HepG2 (cell line): Measurements from ENCODE around the gene PDZD8. TPM values are rescaled to one million over a fixed set of nuclear protein-coding genes. Genes with fewer than 3 reads are reported as not detected.
A peak's percentile ranks its signal among the peaks of the same experiment; 100 is the strongest.

Experiments
- ATAC-seq: fragments of 200-7000 bp; cut with Tn5 transposase; 3 replicates; pipeline ENCODE4 v1.9.1; 2020; ENCODE audit warnings: mild to moderate bottlenecking, moderate library complexity
- BruUV-seq: library from RNA; stranded (reverse); fragments of 400-500 nt; replicated peaks from 2 replicates; lab custom pipeline; 2021; lab: Mats Ljungman, UMichigan
- CTCF ChIA-PET: fragments of 300-600 bp; formaldehyde crosslinking; extraction: SDS; loops from one replicate; lab custom pipeline; 2021; ENCODE audit warnings: low total read pairs, inconsistent platforms, low intra/inter-chr PET ratio; lab: Yijun Ruan, JAX
- POLR2A ChIA-PET: fragments of 350-600 bp; sonication (Branson Sonifier 250); formaldehyde crosslinking; loops from one replicate; lab custom pipeline; 2020; ENCODE audit warnings: antibody characterized with exemption, inconsistent platforms; lab: Yijun Ruan, JAX
- DNase-seq: peaks from one replicate; pipeline ENCODE4 v3.0.0-alpha.2; 2015; ENCODE audit warnings: low spot score
- FAIRE-seq: peaks from 3 replicates; lab custom pipeline; 2011; peaks lifted over from hg19 to GRCh38; lab: Jason Lieb, UNC
- H2AFZ ChIP-seq: one replicate; pipeline ENCODE4 v1.6.1; 2011; ENCODE audit warnings: low read length, inconsistent platforms
- H3K27ac ChIP-seq: fragments of 300-600 bp; 3 replicates; pipeline ENCODE4 v1.8.0; 2011; ENCODE audit warnings: mixed run types, mild to moderate bottlenecking, mixed read lengths, low read length, inconsistent platforms; ENCODE audit not compliant: insufficient read depth; ENCODE audit errors: extremely low read length
- H3K27me3 ChIP-seq, 2 experiments: fragments of 200-600 bp in 1 of 2; 2 replicates in 1 of 2; 3 replicates in 1 of 2; pipeline versions ENCODE4 v1.6.0 to v1.8.0; 2011; ENCODE audit warnings: low read length in 2 of 2, mild to moderate bottlenecking in 2 of 2, moderate library complexity in 2 of 2, inconsistent platforms in 1 of 2; ENCODE audit not compliant: insufficient read depth in 2 of 2, control insufficient read depth in 1 of 2
- H3K36me3 ChIP-seq, 2 experiments: fragments of 200-600 bp in 1 of 2; replicated peaks in 1 of 2; 2 replicates in 1 of 2; 3 replicates in 1 of 2; pipeline versions ENCODE4 v1.5.1 to v1.8.0; 2011; ENCODE audit warnings: low read length in 2 of 2, inconsistent platforms in 1 of 2; ENCODE audit not compliant: insufficient read depth in 2 of 2, control insufficient read depth in 1 of 2
- H3K4me1 ChIP-seq: 2 replicates; pipeline ENCODE4 v1.5.1; 2012; ENCODE audit warnings: low read length, inconsistent platforms; ENCODE audit not compliant: insufficient read depth
- H3K4me2 ChIP-seq: 2 replicates; pipeline ENCODE4 v1.6.0; 2011; ENCODE audit warnings: low read depth, low read length, inconsistent platforms
- H3K4me3 ChIP-seq, 3 experiments: fragments of 200-600 bp in 1 of 3; sonication (generic), shearing (Covaris generic) in 1 of 3; replicated peaks in 1 of 3; 2 replicates each; pipeline ENCODE4 v1.5.1; 2011 to 2016; ENCODE audit warnings: low read length in 3 of 3, inconsistent platforms in 2 of 3, low read depth in 2 of 3, mild to moderate bottlenecking in 2 of 3, control low read depth in 1 of 3, mixed read lengths in 1 of 3; ENCODE audit not compliant: insufficient read depth in 1 of 3
- H3K79me2 ChIP-seq: one replicate; pipeline ENCODE4 v1.6.1; 2011; ENCODE audit warnings: low read length, inconsistent platforms; ENCODE audit not compliant: insufficient read depth
- H3K9ac ChIP-seq: 2 replicates; pipeline ENCODE4 v1.6.0; 2011; ENCODE audit warnings: mild to moderate bottlenecking, low read depth, low read length, inconsistent platforms; ENCODE audit not compliant: insufficient read depth
- H3K9me3 ChIP-seq: 2 replicates; pipeline ENCODE4 v1.5.1; 2012; ENCODE audit warnings: mild to moderate bottlenecking, low read length
- H4K20me1 ChIP-seq: 2 replicates; pipeline ENCODE4 v1.6.0; 2011; ENCODE audit warnings: inconsistent platforms, mild to moderate bottlenecking, low read length, moderate library complexity; ENCODE audit not compliant: insufficient read depth
- KLF15 ChIP-seq: sonication (generic); formaldehyde crosslinking; IDR thresholded peaks from 2 replicates; pipeline ENCODE4 v1.8.1; 2023; ENCODE audit warnings: borderline replicate concordance, mild to moderate bottlenecking, inconsistent platforms, missing genetic modification reagents, mixed read lengths
- U2AF1 ChIP-seq: fragments of 200-400 bp; formaldehyde crosslinking; optimal IDR thresholded peaks from 2 replicates; pipeline ENCODE3; 2017; ENCODE audit warnings: mild to moderate bottlenecking, low read depth, low read length
- ZNF280B ChIP-seq: sonication (generic); formaldehyde crosslinking; IDR thresholded peaks from 2 replicates; pipeline ENCODE4 v1.5.0; 2020; ENCODE audit warnings: missing genetic modification reagents, mild to moderate bottlenecking, borderline replicate concordance
- ZNF468 ChIP-seq: sonication (generic); formaldehyde crosslinking; IDR thresholded peaks from 2 replicates; pipeline ENCODE4 v1.8.0; 2022; ENCODE audit warnings: mild to moderate bottlenecking, moderate library complexity, missing genetic modification reagents
- WGBS: methylation state at CpG from one replicate; pipeline ENCODE4 v1.1.6; 2017; ENCODE audit warnings: low lambda C conversion rate; 5-methylcytosine and 5-hydroxymethylcytosine counted together
- in situ Hi-C: cut with HindIII; loops from 2 replicates; pipeline ENCODE4 v1.10.0; 2017; ENCODE audit warnings: low pct_unique_long_range_greater_than_20kb; ENCODE audit not compliant: extremely low pct_ligation_motif_present
- intact Hi-C: fragments of 100-400 bp; cut with micrococcal nuclease; formaldehyde crosslinking; loops from one replicate; pipeline ENCODE4 v1.10.0; 2022; ENCODE audit not compliant: unreplicated experiment
- polyA plus RNA-seq, 8 experiments: library from polyadenylated mRNA; depleted of rRNA in 3 of 8; stranded (reverse) in 7 of 8; unstranded in 1 of 8; fragments of >200 nt; fragmentation: Illumina TruSeq in 4 of 8; extraction: Trizol in 4 of 8; gene quantifications; 2 replicates each; pipeline versions ENCODE4 v1.2.1 to v1.2.3, GENCODE V29; 2011 to 2016; ENCODE audit warnings: low read depth in 4 of 8, missing spikeins in 1 of 8, mixed read lengths in 1 of 8; ENCODE audit not compliant: insufficient read depth in 1 of 8
- total RNA-seq, 5 experiments: library from RNA; depleted of rRNA; stranded (reverse); fragments of >200 nt; fragmentation: Illumina TruSeq; extraction: Trizol; gene quantifications; 2 replicates each; pipeline ENCODE4 v1.2.3, GENCODE V29; 2016; ENCODE audit warnings: low read depth in 1 of 5

PDZD8 gene
- total and polyA plus RNA-seq, 2 of the 13 experiments (the other 11 are each of a cell fraction or from before 2014, with no cell fraction given), result 11.2 to 32.0 TPM

DNA sequence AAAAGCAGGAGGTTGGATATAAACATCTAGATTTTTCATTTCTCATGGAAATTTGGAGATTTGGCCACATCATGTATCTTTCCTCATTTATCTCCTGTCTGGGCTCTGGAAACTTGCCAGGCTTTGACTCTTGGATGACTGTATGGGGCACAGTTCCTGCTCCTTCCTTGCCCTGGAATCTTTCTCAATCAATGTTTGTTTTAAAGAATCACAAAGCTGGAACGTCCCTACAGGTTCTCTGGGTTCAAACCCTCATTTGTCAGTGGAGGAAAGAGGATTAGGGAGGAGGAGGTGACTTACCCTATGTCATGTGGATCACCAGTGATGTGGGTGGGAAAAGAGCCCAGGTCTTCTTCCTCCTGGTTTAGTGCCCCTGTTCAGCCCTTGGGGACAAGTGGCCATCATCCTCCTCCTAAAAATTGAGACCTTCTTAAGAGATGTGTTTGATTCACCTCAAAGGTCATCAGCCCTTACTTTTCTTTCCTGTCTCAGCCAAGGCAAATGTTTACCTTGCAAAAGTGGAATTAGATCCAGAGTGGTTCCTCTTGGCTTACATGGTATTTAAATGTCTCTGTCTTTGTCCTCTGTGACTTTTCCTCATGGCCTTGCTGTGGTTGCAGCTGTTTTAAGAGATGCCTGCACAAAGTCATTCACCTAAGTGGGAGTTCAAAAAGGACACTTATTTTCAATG lies 38.8 kb upstream of the PDZD8 start (continued):
- TF ChIP-seq ZNF468 (no peak), U2AF1 (no peak), KLF15 (CRISPR knock-in tag) (no peak)

- intact Hi-C loops, result no loop called here
- Histone ChIP-seq H3K27ac (no peak overlapping the region), H3K4me3 (no peak overlapping the region), H3K4me1 (peaks cover 43% of the 10 kb centered on the region), H2AFZ (no peak overlapping the region), H3K9me3 (no peaks in the 10 kb centered on the region), H3K36me3 (no peaks in the 10 kb centered on the region), H3K4me2 (peak overlapping the region; percentile 57), H3K9ac (no peak overlapping the region), H4K20me1 (no peaks in the 10 kb centered on the region)
- FAIRE-seq (no peak), DNase-seq (no peak), ATAC-seq (peak; percentile 54)
- POLR2A ChIA-PET, result no interaction called here
- WGBS, result 20% methylated on average over 5 of the region's 5 CpGs
- in situ Hi-C loops, result no loop called here
- TF ChIP-seq ZNF280B (CRISPR knock-in tag), result no peak
- TF ChIP-seq, all 625 proteins: peak for 0
- BruUV-seq, result no TSS peak
- Histone ChIP-seq H3K27me3 (no peaks in the 10 kb centered on the region), H3K79me2 (no peaks in the 10 kb centered on the region)
- CTCF ChIA-PET, result no interaction called here
Measured at GRCh38 chr10:117412469-117413010, 37.3 kb upstream of the PDZD8 start.
